GM23338 (cell line): Measurements from ENCODE around the gene CEP78. TPM values are rescaled to one million over a fixed set of nuclear protein-coding genes. Genes with fewer than 3 reads are reported as not detected.
A peak's percentile ranks its signal among the peaks of the same experiment; 100 is the strongest.

Experiments
- ATAC-seq: fragments of 200-7000 bp; cut with Tn5 transposase; 3 replicates; pipeline ENCODE4 v1.9.1; 2020
- DNase-seq: peaks from one replicate; pipeline ENCODE4 v3.0.0-alpha.2; 2015; ENCODE audit warnings: low spot score
- H2AFZ ChIP-seq: fragments of 200-600 bp; sonication (generic); 2 replicates; pipeline ENCODE4 v1.8.0; 2016; ENCODE audit warnings: antibody characterized with exemption, mild to moderate bottlenecking, moderate library complexity
- H3F3A ChIP-seq: fragments of 200-600 bp; sonication (generic); replicated peaks from 2 replicates; pipeline ENCODE4 v1.8.0; 2017; ENCODE audit warnings: antibody characterized with exemption, mixed run types, low read depth
- H3K27ac ChIP-seq: fragments of 200-600 bp; sonication (generic); 2 replicates; pipeline ENCODE4 v1.6.1; 2016; ENCODE audit warnings: low read depth
- H3K27me3 ChIP-seq: fragments of 200-600 bp; sonication (generic); 2 replicates; pipeline ENCODE4 v1.8.0; 2016; ENCODE audit warnings: mild to moderate bottlenecking, mixed run types, moderate library complexity; ENCODE audit not compliant: insufficient read depth
- H3K36me3 ChIP-seq: fragments of 200-600 bp; sonication (generic); 2 replicates; pipeline ENCODE4 v1.8.0; 2016; ENCODE audit warnings: mild to moderate bottlenecking; ENCODE audit not compliant: insufficient read depth
- H3K4me1 ChIP-seq: fragments of 200-600 bp; sonication (generic); 2 replicates; pipeline ENCODE4 v1.8.0; 2016; ENCODE audit warnings: mild to moderate bottlenecking, moderate library complexity; ENCODE audit not compliant: insufficient read depth
- H3K4me2 ChIP-seq: fragments of 200-600 bp; sonication (generic); 2 replicates; pipeline ENCODE4 v1.7.1; 2017; ENCODE audit warnings: mixed run types
- H3K4me3 ChIP-seq: fragments of 200-600 bp; sonication (generic); 2 replicates; pipeline ENCODE4 v1.6.1; 2016; ENCODE audit warnings: mixed run types
- H3K79me2 ChIP-seq: fragments of 200-600 bp; sonication (generic); replicated peaks from 2 replicates; pipeline ENCODE4 v1.8.0; 2017; ENCODE audit warnings: mild to moderate bottlenecking; ENCODE audit not compliant: insufficient read depth
- H3K9me2 ChIP-seq: fragments of 200-600 bp; sonication (generic); 2 replicates; pipeline ENCODE4 v1.8.0; 2017; ENCODE audit not compliant: insufficient read depth
- H4K20me1 ChIP-seq: fragments of 200-600 bp; sonication (generic); replicated peaks from 2 replicates; pipeline ENCODE4 v1.8.0; 2017; ENCODE audit warnings: mild to moderate bottlenecking; ENCODE audit not compliant: insufficient read depth
- H3K27ac Mint-ChIP-seq: 2 replicates; pipeline ENCODE4 v1.8.0; 2020; ENCODE audit warnings: inconsistent platforms, mild to moderate bottlenecking, moderate library complexity, mixed read lengths
- H3K27me3 Mint-ChIP-seq: 3 replicates; pipeline ENCODE4 v1.8.0; 2022; ENCODE audit warnings: low read depth, mild to moderate bottlenecking, moderate library complexity, mixed read lengths, inconsistent platforms; ENCODE audit not compliant: insufficient read depth, poor library complexity
- H3K36me3 Mint-ChIP-seq: 3 replicates; pipeline ENCODE4 v1.8.0; 2021; ENCODE audit warnings: low read depth, mild to moderate bottlenecking, inconsistent platforms, moderate library complexity, mixed read lengths
- H3K4me1 Mint-ChIP-seq: 3 replicates; pipeline ENCODE4 v1.8.0; 2020; ENCODE audit warnings: mild to moderate bottlenecking, inconsistent platforms, mixed read lengths
- H3K4me3 Mint-ChIP-seq: 3 replicates; pipeline ENCODE4 v1.8.0; 2021; ENCODE audit warnings: moderate library complexity, mild to moderate bottlenecking, inconsistent platforms, mixed read lengths
- H3K9me3 Mint-ChIP-seq: 3 replicates; pipeline ENCODE4 v1.8.0; 2020; ENCODE audit warnings: moderate library complexity, mild to moderate bottlenecking, inconsistent platforms, mixed read lengths
- CREB1 ChIP-seq: fragments of 250-450 bp; sonication (Bioruptor Pico); IDR thresholded peaks from 2 replicates; pipeline ENCODE4 v1.5.0; 2020; ENCODE audit warnings: low read depth, mild to moderate bottlenecking, moderate library complexity
- CTCF ChIP-seq, 2 experiments: fragments of 200-600 bp in 1 of 2; sonication (generic) in 1 of 2; conservative IDR thresholded peaks; 2 replicates each; pipeline versions ENCODE4 v1.5.1 to v1.6.1; 2016 to 2017; ENCODE audit warnings: antibody characterized with exemption in 2 of 2, low read depth in 2 of 2, mild to moderate bottlenecking in 2 of 2, moderate library complexity in 1 of 2
- ETS1 ChIP-seq: IDR thresholded peaks from 2 replicates; pipeline ENCODE4 v1.6.1; 2016; ENCODE audit warnings: antibody characterized with exemption
- EZH2 ChIP-seq: fragments of 200-600 bp; sonication (generic); IDR thresholded peaks from one replicate; pipeline ENCODE4 v1.8.0; 2017; ENCODE audit warnings: antibody characterized with exemption, mild to moderate bottlenecking, low read depth; ENCODE audit not compliant: unreplicated experiment
- EZH2phosphoT487 ChIP-seq: fragments of 200-600 bp; sonication (generic); IDR thresholded peaks from one replicate; pipeline ENCODE4 v1.8.1; 2018; ENCODE audit warnings: antibody characterized with exemption; ENCODE audit not compliant: unreplicated experiment
- JUNB ChIP-seq: IDR thresholded peaks from one replicate; pipeline ENCODE4 v1.6.1; 2016; ENCODE audit warnings: antibody characterized with exemption; ENCODE audit not compliant: unreplicated experiment
- NANOG ChIP-seq: IDR thresholded peaks from 2 replicates; pipeline ENCODE4 v1.6.1; 2016; ENCODE audit warnings: antibody characterized with exemption, borderline replicate concordance
- POLR2AphosphoS5 ChIP-seq: IDR thresholded peaks from 2 replicates; pipeline ENCODE4 v1.6.1; 2016; ENCODE audit warnings: antibody characterized with exemption, low read depth
- STAT1 ChIP-seq: IDR thresholded peaks from one replicate; pipeline ENCODE4 v1.6.1; 2016; ENCODE audit warnings: antibody characterized with exemption; ENCODE audit not compliant: unreplicated experiment
- ZNF114 ChIP-seq: fragments of 250-450 bp; sonication (Bioruptor Pico); IDR thresholded peaks from 2 replicates; pipeline ENCODE4 v1.5.0; 2020; ENCODE audit warnings: mild to moderate bottlenecking, moderate library complexity
- ZNF331 ChIP-seq: fragments of 250-450 bp; sonication (Bioruptor Pico); IDR thresholded peaks from 2 replicates; pipeline ENCODE4 v1.5.0; 2020; ENCODE audit warnings: low read depth, mild to moderate bottlenecking, moderate library complexity
- polyA plus RNA-seq: library from polyadenylated mRNA; unstranded; fragments of >200 nt; fragmentation: Nextera tagmentation; extraction: Ambion mirVana; gene quantifications from 2 replicates; pipeline ENCODE4 v1.2.1, GENCODE V29; 2016
- total RNA-seq: library from RNA; depleted of rRNA; stranded (reverse); fragments of >200 nt; shearing (Covaris generic); gene quantifications from 2 replicates; pipeline ENCODE4 v1.2.3, GENCODE V29; 2014
- TF ChIP-seq, protein P1 (sequence below): IDR thresholded peaks from one replicate; pipeline ENCODE4 v1.6.1; 2018; ENCODE audit warnings: antibody characterized with exemption; ENCODE audit not compliant: unreplicated experiment
- TF ChIP-seq, protein P2 (sequence below): fragments of 250-450 bp; sonication (Bioruptor Pico); IDR thresholded peaks from 2 replicates; pipeline ENCODE4 v1.5.0; 2020; ENCODE audit warnings: mild to moderate bottlenecking, moderate library complexity

Gene CEP78
- total and polyA plus RNA-seq, 2 experiments from 2014 or later, result 19.9 to 48.3 TPM

DNA sequence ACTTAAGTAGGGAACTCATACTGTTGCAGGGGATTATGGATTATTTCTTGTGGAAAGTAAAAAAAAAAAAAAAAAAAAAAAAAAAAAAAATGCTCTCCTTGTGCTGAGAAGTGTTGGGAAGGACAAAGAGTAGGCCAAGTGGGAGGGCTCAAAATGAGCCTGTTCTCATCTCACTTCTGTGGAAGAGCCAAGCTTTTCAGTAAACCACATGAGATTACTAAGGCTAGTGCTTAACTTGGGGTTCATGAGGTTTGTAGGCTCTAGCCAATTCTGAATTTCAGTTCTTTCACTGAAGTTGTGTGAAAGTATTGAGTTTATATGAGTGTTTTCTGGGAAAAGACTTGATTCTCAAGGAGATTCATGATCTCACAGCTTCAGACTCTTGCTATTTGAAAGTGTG lies 23.0 kb upstream of the CEP78 start:
- Histone ChIP-seq H4K20me1 (no peaks in the 10 kb centered on the region), H3K4me1 (0 out of 2 replicates have a peak, but pooled peaks cover 8% of the 10 kb centered on the region), H3K27ac (no peak overlapping the region), H3K27me3 (no peaks in the 10 kb centered on the region), H3K4me2 (no peak overlapping the region), H3F3A (no peaks in the 10 kb centered on the region), H3K4me3 (no peak overlapping the region), H3K36me3 (no peaks in the 10 kb centered on the region), H2AFZ (no peak overlapping the region), H3K9me2 (0 out of 2 replicates have a peak, but pooled peaks cover 5% of the 10 kb centered on the region), H3K79me2 (no peaks in the 10 kb centered on the region)
- Mint-ChIP-seq H3K4me3 (no peak overlapping the region), H3K4me1 (peaks cover 4% of the 10 kb centered on the region; the same call in 2 of the 3 replicates), H3K27ac (no peak overlapping the region), H3K9me3 (no peaks in the 10 kb centered on the region), H3K27me3 (no peaks in the 10 kb centered on the region), H3K36me3 (no peaks in the 10 kb centered on the region)
- DNase-seq (no peak), ATAC-seq (peak; percentile 26; the same call in 1 of the 3 replicates)
- TF ChIP-seq NANOG (no peak), EZH2phosphoT487 (no peak), POLR2AphosphoS5 (no peak), EZH2 (no peak), CREB1 (CRISPR knock-in tag) (no peak), CTCF (conservative IDR thresholded peaks at IDR 0.05; ENCODE audit: low read depth in 2 of 2) (no peak), JUNB (no peak), ZNF114 (CRISPR knock-in tag) (no peak), ZNF331 (CRISPR knock-in tag) (no peak), ETS1 (no peak), STAT1 (no peak)
- TF ChIP-seq, protein P1, sequence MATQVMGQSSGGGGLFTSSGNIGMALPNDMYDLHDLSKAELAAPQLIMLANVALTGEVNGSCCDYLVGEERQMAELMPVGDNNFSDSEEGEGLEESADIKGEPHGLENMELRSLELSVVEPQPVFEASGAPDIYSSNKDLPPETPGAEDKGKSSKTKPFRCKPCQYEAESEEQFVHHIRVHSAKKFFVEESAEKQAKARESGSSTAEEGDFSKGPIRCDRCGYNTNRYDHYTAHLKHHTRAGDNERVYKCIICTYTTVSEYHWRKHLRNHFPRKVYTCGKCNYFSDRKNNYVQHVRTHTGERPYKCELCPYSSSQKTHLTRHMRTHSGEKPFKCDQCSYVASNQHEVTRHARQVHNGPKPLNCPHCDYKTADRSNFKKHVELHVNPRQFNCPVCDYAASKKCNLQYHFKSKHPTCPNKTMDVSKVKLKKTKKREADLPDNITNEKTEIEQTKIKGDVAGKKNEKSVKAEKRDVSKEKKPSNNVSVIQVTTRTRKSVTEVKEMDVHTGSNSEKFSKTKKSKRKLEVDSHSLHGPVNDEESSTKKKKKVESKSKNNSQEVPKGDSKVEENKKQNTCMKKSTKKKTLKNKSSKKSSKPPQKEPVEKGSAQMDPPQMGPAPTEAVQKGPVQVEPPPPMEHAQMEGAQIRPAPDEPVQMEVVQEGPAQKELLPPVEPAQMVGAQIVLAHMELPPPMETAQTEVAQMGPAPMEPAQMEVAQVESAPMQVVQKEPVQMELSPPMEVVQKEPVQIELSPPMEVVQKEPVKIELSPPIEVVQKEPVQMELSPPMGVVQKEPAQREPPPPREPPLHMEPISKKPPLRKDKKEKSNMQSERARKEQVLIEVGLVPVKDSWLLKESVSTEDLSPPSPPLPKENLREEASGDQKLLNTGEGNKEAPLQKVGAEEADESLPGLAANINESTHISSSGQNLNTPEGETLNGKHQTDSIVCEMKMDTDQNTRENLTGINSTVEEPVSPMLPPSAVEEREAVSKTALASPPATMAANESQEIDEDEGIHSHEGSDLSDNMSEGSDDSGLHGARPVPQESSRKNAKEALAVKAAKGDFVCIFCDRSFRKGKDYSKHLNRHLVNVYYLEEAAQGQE, result no peak
- TF ChIP-seq, protein P2, sequence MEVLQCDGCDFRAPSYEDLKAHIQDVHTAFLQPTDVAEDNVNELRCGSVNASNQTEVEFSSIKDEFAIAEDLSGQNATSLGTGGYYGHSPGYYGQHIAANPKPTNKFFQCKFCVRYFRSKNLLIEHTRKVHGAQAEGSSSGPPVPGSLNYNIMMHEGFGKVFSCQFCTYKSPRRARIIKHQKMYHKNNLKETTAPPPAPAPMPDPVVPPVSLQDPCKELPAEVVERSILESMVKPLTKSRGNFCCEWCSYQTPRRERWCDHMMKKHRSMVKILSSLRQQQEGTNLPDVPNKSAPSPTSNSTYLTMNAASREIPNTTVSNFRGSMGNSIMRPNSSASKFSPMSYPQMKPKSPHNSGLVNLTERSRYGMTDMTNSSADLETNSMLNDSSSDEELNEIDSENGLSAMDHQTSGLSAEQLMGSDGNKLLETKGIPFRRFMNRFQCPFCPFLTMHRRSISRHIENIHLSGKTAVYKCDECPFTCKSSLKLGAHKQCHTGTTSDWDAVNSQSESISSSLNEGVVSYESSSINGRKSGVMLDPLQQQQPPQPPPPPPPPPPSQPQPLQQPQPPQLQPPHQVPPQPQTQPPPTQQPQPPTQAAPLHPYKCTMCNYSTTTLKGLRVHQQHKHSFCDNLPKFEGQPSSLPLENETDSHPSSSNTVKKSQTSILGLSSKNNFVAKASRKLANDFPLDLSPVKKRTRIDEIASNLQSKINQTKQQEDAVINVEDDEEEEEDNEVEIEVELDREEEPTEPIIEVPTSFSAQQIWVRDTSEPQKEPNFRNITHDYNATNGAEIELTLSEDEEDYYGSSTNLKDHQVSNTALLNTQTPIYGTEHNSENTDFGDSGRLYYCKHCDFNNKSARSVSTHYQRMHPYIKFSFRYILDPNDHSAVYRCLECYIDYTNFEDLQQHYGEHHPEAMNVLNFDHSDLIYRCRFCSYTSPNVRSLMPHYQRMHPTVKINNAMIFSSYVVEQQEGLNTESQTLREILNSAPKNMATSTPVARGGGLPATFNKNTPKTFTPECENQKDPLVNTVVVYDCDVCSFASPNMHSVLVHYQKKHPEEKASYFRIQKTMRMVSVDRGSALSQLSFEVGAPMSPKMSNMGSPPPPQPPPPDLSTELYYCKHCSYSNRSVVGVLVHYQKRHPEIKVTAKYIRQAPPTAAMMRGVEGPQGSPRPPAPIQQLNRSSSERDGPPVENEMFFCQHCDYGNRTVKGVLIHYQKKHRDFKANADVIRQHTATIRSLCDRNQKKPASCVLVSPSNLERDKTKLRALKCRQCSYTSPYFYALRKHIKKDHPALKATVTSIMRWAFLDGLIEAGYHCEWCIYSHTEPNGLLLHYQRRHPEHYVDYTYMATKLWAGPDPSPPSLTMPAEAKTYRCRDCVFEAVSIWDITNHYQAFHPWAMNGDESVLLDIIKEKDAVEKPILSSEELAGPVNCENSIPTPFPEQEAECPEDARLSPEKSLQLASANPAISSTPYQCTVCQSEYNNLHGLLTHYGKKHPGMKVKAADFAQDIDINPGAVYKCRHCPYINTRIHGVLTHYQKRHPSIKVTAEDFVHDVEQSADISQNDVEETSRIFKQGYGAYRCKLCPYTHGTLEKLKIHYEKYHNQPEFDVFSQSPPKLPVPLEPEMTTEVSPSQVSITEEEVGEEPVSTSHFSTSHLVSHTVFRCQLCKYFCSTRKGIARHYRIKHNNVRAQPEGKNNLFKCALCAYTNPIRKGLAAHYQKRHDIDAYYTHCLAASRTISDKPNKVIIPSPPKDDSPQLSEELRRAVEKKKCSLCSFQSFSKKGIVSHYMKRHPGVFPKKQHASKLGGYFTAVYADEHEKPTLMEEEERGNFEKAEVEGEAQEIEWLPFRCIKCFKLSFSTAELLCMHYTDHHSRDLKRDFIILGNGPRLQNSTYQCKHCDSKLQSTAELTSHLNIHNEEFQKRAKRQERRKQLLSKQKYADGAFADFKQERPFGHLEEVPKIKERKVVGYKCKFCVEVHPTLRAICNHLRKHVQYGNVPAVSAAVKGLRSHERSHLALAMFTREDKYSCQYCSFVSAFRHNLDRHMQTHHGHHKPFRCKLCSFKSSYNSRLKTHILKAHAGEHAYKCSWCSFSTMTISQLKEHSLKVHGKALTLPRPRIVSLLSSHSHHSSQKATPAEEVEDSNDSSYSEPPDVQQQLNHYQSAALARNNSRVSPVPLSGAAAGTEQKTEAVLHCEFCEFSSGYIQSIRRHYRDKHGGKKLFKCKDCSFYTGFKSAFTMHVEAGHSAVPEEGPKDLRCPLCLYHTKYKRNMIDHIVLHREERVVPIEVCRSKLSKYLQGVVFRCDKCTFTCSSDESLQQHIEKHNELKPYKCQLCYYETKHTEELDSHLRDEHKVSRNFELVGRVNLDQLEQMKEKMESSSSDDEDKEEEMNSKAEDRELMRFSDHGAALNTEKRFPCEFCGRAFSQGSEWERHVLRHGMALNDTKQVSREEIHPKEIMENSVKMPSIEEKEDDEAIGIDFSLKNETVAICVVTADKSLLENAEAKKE, result no peak
